ENCODE results near the gene DNAH2. TPM values are rescaled to one million over a fixed set of nuclear protein-coding genes. Genes with fewer than 3 reads are reported as not detected.

Gene DNAH2
- total and polyA plus RNA-seq, 2 experiments from 2014 or later: 0.38 TPM; not detected in 1

GRCh38 chr17:7786866-7787265 lies 69.3 kb downstream of the DNAH2 start (continued):
- no peak for TF ChIP-seq REST (IDR thresholded peaks at IDR 0.05; ENCODE audit: unreplicated experiment)
- TF ChIP-seq CTCF (conservative IDR thresholded peaks at IDR 0.05; ENCODE audit: low read depth in 2 of 2): no peak

GRCh38 chr17:7789131-7789530 lies 71.6 kb downstream of the DNAH2 start:
- no peak overlapping the region for H3K4me3 ChIP-seq
- H3K27ac ChIP-seq (ENCODE audit: low read depth): no peak overlapping the region
- H3K79me2 ChIP-seq (replicated peaks; ENCODE audit: insufficient read depth): no peaks in the 10 kb centered on the region
- H3K9me2 ChIP-seq (ENCODE audit: insufficient read depth): no peaks in the 10 kb centered on the region; the same call in 1 of the 2 replicates
- TF ChIP-seq NANOG (IDR thresholded peaks at IDR 0.05; ENCODE audit: borderline replicate concordance) (no peak), CTCF (conservative IDR thresholded peaks at IDR 0.05; ENCODE audit: low read depth in 2 of 2) (no peak), JUNB (IDR thresholded peaks at IDR 0.05; ENCODE audit: unreplicated experiment) (no peak), EZH2 (IDR thresholded peaks at IDR 0.05; ENCODE audit: low read depth, unreplicated experiment) (no peak), EZH2phosphoT487 (IDR thresholded peaks at IDR 0.05; ENCODE audit: unreplicated experiment) (no peak), STAT1 (IDR thresholded peaks at IDR 0.05; ENCODE audit: unreplicated experiment) (no peak), ZNF114 (CRISPR knock-in tag; IDR thresholded peaks at IDR 0.05) (no peak), ZNF331 (CRISPR knock-in tag; IDR thresholded peaks at IDR 0.05; ENCODE audit: low read depth) (no peak), ZNF462 (CRISPR knock-in tag; IDR thresholded peaks at IDR 0.05) (no peak)
- H3K27me3 ChIP-seq (ENCODE audit: insufficient read depth): no peaks in the 10 kb centered on the region
- no peaks in the 10 kb centered on the region for H3K36me3 ChIP-seq (ENCODE audit: insufficient read depth)
- peaks cover 10% of the 10 kb centered on the region for H3K27me3 Mint-ChIP-seq (ENCODE audit: insufficient read depth, low read depth, poor library complexity)
- H3K4me2 ChIP-seq: no peak overlapping the region
- no peak overlapping the region for H3K4me3 Mint-ChIP-seq
- H3K36me3 Mint-ChIP-seq (ENCODE audit: low read depth): no peaks in the 10 kb centered on the region
- no peaks in the 10 kb centered on the region for H3K4me1 ChIP-seq (ENCODE audit: insufficient read depth)
- ATAC-seq: no peak
- no peak for DNase-seq (ENCODE audit: low spot score)
- no peaks in the 10 kb centered on the region for H3F3A ChIP-seq (replicated peaks; ENCODE audit: low read depth)
- no peaks in the 10 kb centered on the region for H3K9me3 Mint-ChIP-seq
- H2AFZ ChIP-seq: no peak overlapping the region
- no peaks in the 10 kb centered on the region for H4K20me1 ChIP-seq (replicated peaks; ENCODE audit: insufficient read depth)
- no peak overlapping the region for H3K27ac Mint-ChIP-seq
- peaks cover 2% of the 10 kb centered on the region; the same call in 1 of the 3 replicates for H3K4me1 Mint-ChIP-seq

All from GM23338 (cell line).